Measurements from ENCODE around the gene OTOP2. TPM values are rescaled to one million over a fixed set of nuclear protein-coding genes. Genes with fewer than 3 reads are reported as not detected.

OTOP2 gene
- total RNA-seq, 1 donor from 2014 or later, result not detected

DNA sequence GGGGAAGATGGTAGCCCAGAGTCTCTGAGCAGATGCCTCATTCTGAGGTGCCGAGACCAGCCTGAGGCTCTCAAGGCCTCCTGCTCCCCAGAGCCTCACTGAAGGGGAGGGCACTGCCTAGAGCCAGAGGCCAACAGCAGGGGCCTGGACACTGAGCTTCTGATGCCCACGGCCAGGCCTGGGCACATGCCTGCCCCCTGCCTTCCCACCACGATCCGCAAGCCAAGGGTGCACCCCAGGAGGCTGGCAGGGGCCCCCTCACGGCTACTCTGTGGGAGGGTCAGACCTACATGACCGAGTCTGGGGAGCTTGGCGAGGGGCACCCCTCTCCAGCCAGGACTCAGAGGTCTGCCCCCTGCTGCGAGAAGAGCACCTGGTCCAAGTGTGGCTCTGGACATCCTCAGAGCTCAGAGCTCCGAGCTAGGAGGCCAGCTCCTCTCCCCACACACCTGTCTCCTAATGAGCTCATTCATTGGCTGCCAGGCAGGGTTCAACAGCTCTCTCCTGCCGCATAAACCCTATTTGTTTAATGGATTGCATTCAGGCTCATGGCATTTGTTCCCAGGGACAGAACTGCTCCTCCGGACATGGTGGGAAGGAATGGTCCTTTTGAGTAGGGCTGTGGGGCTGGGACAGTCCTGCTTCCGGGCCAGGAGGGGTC, 25.5 kb downstream of the OTOP2 start:
- H3K9me3 ChIP-seq (ENCODE audit: control insufficient read depth in 3 of 3, low read length in 3 of 3), result no peaks in the 10 kb centered on the region
- H3K4me3 ChIP-seq (ENCODE audit: low read length in 3 of 3), result no peak overlapping the region
- no peak overlapping the region for H3K27ac ChIP-seq (ENCODE audit: low read depth, low read length)
- no peaks in the 10 kb centered on the region for H3K4me1 ChIP-seq (ENCODE audit: control insufficient read depth in 3 of 3, insufficient read depth in 3 of 3, low read length in 3 of 3)
- no peaks in the 10 kb centered on the region for H3K36me3 ChIP-seq (ENCODE audit: control insufficient read depth in 3 of 3, insufficient read depth in 3 of 3, low read length in 3 of 3)
- peaks cover 29 to 38% (median 37%) of the 10 kb centered on the region in 3 donors for H3K27me3 ChIP-seq (ENCODE audit: control insufficient read depth in 3 of 3, insufficient read depth in 3 of 3, low read length in 3 of 3)
- H3K9ac ChIP-seq (ENCODE audit: low read depth in 1 of 3, low read length in 3 of 3), result no peak overlapping the region

DNA sequence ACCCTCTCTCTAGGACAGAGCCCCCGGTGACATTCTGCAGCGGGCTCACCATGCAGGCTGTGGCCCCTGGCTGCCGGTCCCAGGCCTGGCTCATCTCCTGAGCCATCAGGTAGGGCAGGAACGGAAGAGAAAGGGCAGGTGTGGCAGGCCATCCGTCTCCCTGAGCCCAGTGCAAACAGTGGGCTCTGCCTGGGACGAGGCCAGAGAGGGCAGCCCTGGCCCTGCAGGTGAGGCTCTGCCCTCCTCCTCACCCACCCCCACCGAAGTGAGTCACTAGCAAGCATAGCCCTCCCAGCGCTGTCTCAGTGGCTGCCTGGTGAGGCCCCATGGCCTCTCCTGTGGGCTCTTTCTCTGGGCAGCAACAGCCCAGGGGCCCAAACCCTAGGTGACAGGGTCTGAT, 26.1 kb downstream of the OTOP2 start:
- H3K27me3 ChIP-seq (ENCODE audit: control insufficient read depth in 3 of 3, insufficient read depth in 3 of 3, low read length in 3 of 3), result peaks cover 29 to 38% (median 37%) of the 10 kb centered on the region in 3 donors
- H3K36me3 ChIP-seq (ENCODE audit: control insufficient read depth in 3 of 3, insufficient read depth in 3 of 3, low read length in 3 of 3), result no peaks in the 10 kb centered on the region
- H3K9me3 ChIP-seq (ENCODE audit: control insufficient read depth in 3 of 3, low read length in 3 of 3), result no peaks in the 10 kb centered on the region
- no peak overlapping the region for H3K9ac ChIP-seq (ENCODE audit: low read depth in 1 of 3, low read length in 3 of 3)
- H3K4me3 ChIP-seq (ENCODE audit: low read length in 3 of 3), result no peak overlapping the region
- H3K4me1 ChIP-seq (ENCODE audit: control insufficient read depth in 3 of 3, insufficient read depth in 3 of 3, low read length in 3 of 3), result no peaks in the 10 kb centered on the region
- H3K27ac ChIP-seq (ENCODE audit: low read depth, low read length), result no peak overlapping the region

DNA sequence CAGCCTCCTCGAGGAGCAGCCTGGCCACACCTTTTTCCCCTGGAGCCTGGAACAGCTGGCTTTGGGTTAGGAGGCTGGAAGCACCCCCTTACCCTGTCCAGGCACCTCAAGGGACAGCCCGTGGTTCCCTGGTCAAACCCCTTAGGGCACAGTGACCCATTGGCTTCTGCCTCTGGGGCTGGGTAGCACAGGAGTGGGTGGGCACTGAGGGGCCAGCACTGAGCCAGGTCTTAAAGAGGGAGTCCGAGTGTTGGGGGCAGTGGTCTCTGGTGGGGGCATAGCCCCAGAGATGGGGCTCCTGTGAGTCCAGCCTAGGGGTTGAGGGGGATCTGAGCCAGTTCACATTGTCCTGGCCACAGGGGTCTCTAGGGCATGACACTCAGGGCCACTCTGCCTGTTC, 27.0 kb downstream of the OTOP2 start:
- no peak overlapping the region for H3K4me3 ChIP-seq (ENCODE audit: low read length in 3 of 3)
- no peak overlapping the region for H3K9ac ChIP-seq (ENCODE audit: low read depth in 1 of 3, low read length in 3 of 3)
- H3K36me3 ChIP-seq (ENCODE audit: control insufficient read depth in 3 of 3, insufficient read depth in 3 of 3, low read length in 3 of 3), result no peaks in the 10 kb centered on the region
- no peak overlapping the region for H3K27ac ChIP-seq (ENCODE audit: low read depth, low read length)
- H3K4me1 ChIP-seq (ENCODE audit: control insufficient read depth in 3 of 3, insufficient read depth in 3 of 3, low read length in 3 of 3), result no peaks in the 10 kb centered on the region
- H3K27me3 ChIP-seq (ENCODE audit: control insufficient read depth in 3 of 3, insufficient read depth in 3 of 3, low read length in 3 of 3), result peaks cover 29 to 33% (median 32%) of the 10 kb centered on the region in 3 donors
- no peaks in the 10 kb centered on the region for H3K9me3 ChIP-seq (ENCODE audit: control insufficient read depth in 3 of 3, low read length in 3 of 3)

DNA sequence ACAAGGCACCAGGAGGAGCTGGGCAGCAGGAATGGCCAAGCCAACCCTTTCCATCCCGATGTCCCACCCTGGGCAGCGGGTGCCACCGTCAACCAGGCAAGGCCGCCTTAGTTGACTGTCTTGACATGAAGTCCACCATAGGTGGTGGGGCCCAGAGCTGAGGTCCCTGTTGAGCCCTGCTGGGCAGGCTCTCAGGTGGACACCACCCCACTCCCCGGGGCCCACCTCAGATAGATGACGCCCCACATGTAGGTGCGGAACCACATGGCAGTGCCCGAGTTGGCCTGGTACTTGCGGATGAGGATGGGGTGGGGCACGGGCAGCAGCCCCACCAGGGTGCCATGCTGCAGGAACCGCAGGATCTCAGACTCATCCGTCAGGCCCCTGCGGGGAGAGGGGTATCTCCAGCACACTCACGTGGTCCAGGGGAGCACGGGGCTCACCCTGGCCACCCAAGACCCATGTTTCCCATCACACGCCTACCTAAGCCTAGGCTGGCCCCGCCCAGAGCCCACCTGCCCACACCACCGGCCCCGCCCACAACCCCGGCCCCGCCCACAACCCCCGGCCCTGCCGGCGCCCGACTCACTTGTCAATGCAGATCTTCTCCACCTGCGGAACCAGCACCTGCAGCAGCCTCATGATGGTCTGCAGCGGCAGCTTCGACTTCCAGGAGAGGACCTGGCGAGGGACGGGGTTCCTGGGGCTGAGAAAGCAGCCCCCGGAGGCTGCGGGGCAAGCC, 27.8 kb downstream of the OTOP2 start:
- Histone ChIP-seq H3K27ac (ENCODE audit: low read depth, low read length) (no peak overlapping the region), H3K9ac (ENCODE audit: low read depth in 1 of 3, low read length in 3 of 3) (no peak overlapping the region), H3K4me3 (ENCODE audit: low read length in 3 of 3) (no peak overlapping the region), H3K36me3 (ENCODE audit: control insufficient read depth in 3 of 3, insufficient read depth in 3 of 3, low read length in 3 of 3) (no peaks in the 10 kb centered on the region), H3K4me1 (ENCODE audit: control insufficient read depth in 3 of 3, insufficient read depth in 3 of 3, low read length in 3 of 3) (no peaks in the 10 kb centered on the region), H3K27me3 (ENCODE audit: control insufficient read depth in 3 of 3, insufficient read depth in 3 of 3, low read length in 3 of 3) (peaks cover 22 to 26% (median 26%) of the 10 kb centered on the region in 3 donors), H3K9me3 (ENCODE audit: control insufficient read depth in 3 of 3, low read length in 3 of 3) (no peaks in the 10 kb centered on the region)

DNA sequence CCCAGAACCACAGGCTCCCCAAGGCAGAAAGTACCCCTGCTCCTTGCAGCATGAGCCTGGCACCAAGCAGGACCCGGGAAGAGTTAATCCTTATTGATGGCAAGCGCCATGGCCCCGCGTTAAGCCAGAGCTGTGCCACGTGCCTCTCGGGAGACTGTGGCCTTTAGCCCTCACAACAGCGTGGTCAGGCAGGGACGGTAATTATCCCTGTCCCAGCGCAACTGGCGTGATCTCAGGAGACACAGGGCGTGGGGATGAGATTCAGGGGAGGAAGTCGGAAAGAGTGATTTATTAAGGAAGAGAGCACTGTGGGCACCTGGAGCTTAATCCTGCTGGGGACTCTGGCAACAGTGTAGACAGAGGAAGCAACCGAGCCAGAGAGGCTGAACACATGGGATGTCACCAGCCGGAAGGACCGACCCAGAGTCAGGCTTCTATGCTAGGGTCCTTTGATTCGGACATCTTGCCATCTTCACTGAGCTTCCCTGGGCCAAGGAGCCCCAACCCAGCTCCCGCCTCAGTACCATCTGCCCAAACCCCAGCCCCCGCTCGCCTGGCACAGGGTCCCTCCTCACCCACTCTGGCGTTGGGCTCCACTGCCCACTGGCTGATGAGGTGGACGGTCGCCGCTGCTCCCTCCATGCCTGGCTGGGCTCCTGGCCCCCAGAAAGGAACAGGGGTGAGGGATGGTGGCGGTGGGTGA, 28.5 kb downstream of the OTOP2 start:
- Histone ChIP-seq H3K9me3 (ENCODE audit: control insufficient read depth in 3 of 3, low read length in 3 of 3) (no peaks in the 10 kb centered on the region), H3K27ac (ENCODE audit: low read depth, low read length) (no peak overlapping the region), H3K27me3 (ENCODE audit: control insufficient read depth in 3 of 3, insufficient read depth in 3 of 3, low read length in 3 of 3) (peaks cover 20 to 22% (median 20%) of the 10 kb centered on the region in 3 donors), H3K36me3 (ENCODE audit: control insufficient read depth in 3 of 3, insufficient read depth in 3 of 3, low read length in 3 of 3) (no peaks in the 10 kb centered on the region), H3K4me1 (ENCODE audit: control insufficient read depth in 3 of 3, insufficient read depth in 3 of 3, low read length in 3 of 3) (no peaks in the 10 kb centered on the region), H3K4me3 (ENCODE audit: low read length in 3 of 3) (no peak overlapping the region), H3K9ac (ENCODE audit: low read depth in 1 of 3, low read length in 3 of 3) (no peak overlapping the region)

DNA sequence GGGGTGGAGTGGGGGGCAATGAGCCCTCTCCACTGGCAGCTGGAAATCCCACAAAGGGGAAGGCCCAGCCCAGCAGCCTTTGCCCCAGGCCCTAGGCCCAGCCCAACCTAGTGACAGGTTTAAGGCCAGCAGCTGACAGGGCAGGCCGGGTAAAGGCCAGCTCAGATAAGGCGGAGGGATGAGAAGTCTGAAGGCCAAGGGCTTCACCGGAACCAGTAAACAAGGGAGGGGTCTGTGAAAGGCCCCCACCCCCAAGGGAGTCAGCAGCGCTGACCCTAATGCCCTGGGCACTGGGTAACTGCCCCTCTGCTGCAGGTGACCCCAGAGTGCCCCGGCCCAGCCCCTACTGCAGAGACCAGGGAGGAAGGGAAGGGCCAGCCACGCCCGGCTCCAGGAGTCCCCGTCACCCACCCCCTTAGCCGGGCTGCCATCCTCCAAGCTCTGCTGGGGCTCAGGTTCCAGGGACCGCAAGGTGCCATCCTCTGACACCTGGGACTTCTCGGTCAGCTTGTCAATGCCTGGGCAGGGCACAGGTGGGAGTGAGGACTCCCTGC, 29.1 kb downstream of the OTOP2 start:
- no peaks in the 10 kb centered on the region for H3K36me3 ChIP-seq (ENCODE audit: control insufficient read depth in 3 of 3, insufficient read depth in 3 of 3, low read length in 3 of 3)
- H3K9ac ChIP-seq (ENCODE audit: low read depth in 1 of 3, low read length in 3 of 3), result no peak overlapping the region
- no peak overlapping the region for H3K27ac ChIP-seq (ENCODE audit: low read depth, low read length)
- H3K4me3 ChIP-seq (ENCODE audit: low read length in 3 of 3), result no peak overlapping the region
- no peaks in the 10 kb centered on the region for H3K9me3 ChIP-seq (ENCODE audit: control insufficient read depth in 3 of 3, low read length in 3 of 3)
- peaks cover 16 to 22% (median 16%) of the 10 kb centered on the region in 3 donors for H3K27me3 ChIP-seq (ENCODE audit: control insufficient read depth in 3 of 3, insufficient read depth in 3 of 3, low read length in 3 of 3)
- H3K4me1 ChIP-seq (ENCODE audit: control insufficient read depth in 3 of 3, insufficient read depth in 3 of 3, low read length in 3 of 3), result no peaks in the 10 kb centered on the region

DNA sequence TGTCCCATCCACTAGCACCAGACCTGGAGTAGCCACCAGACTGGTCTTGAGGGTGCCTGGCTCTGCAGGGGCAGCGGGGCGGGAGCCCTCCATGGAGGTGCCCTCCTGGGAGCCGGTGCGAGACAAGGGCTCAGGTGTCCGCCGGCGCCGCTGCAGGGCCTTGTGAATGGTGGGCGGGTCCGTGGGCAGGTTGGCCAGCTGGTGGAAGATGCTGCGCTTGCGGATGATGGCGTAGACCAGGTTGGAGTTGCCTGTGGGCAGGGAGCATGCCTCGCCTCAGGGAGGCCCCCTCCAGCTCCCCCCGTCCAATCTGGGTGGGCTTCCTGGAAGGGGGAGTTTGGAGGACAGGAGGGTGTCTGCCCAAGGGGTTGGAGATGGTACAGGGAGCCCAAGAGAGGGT, 30.0 kb downstream of the OTOP2 start:
- Histone ChIP-seq H3K9me3 (ENCODE audit: control insufficient read depth in 3 of 3, low read length in 3 of 3) (no peaks in the 10 kb centered on the region), H3K4me3 (ENCODE audit: low read length in 3 of 3) (no peak overlapping the region), H3K27ac (ENCODE audit: low read depth, low read length) (no peak overlapping the region), H3K9ac (ENCODE audit: low read depth in 1 of 3, low read length in 3 of 3) (no peak overlapping the region), H3K27me3 (ENCODE audit: control insufficient read depth in 3 of 3, insufficient read depth in 3 of 3, low read length in 3 of 3) (peaks cover 16 to 22% (median 16%) of the 10 kb centered on the region in 3 donors), H3K36me3 (ENCODE audit: control insufficient read depth in 3 of 3, insufficient read depth in 3 of 3, low read length in 3 of 3) (no peaks in the 10 kb centered on the region), H3K4me1 (ENCODE audit: control insufficient read depth in 3 of 3, insufficient read depth in 3 of 3, low read length in 3 of 3) (no peaks in the 10 kb centered on the region)

DNA sequence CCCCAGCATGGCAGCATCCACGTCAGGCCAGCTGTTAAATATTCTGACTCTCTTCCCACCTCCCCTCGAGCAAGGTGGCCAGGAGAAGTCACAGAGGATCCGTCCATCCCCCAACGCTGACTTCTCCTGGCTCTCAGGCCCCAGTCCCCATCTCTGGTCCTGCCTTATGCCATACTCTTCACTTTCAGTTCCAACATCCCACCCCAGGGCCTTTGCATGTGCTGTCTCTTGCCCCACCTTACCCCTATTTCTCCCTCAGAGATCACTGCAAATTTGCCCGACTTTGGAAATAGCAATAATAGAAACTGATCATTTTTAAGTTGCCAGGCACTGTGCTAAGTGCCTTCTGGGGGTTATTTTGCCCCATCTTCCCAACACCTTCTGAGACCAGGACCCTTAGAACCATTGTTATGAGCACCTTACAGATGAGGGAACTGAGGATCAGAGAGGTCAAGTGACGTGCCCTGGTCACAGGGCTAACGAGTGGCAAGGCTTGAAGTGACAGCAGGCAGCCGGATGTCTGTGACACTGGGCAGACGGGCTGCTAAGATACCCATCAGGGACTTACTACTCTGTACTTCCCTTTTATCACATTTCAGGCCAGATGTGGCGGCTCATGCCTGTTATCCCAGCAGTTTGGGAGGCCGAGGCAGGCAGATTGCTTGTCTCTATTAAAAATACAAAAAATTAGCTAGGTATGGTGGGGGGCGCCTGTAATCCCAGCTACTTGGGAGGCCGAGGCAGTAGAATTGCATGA, 30.8 kb downstream of the OTOP2 start:
- Histone ChIP-seq H3K9me3 (ENCODE audit: control insufficient read depth in 3 of 3, low read length in 3 of 3) (no peaks in the 10 kb centered on the region), H3K27me3 (ENCODE audit: control insufficient read depth in 3 of 3, insufficient read depth in 3 of 3, low read length in 3 of 3) (peaks cover 16 to 22% (median 20%) of the 10 kb centered on the region in 3 donors), H3K4me1 (ENCODE audit: control insufficient read depth in 3 of 3, insufficient read depth in 3 of 3, low read length in 3 of 3) (no peaks in the 10 kb centered on the region), H3K36me3 (ENCODE audit: control insufficient read depth in 3 of 3, insufficient read depth in 3 of 3, low read length in 3 of 3) (no peaks in the 10 kb centered on the region), H3K9ac (ENCODE audit: low read depth in 1 of 3, low read length in 3 of 3) (no peak overlapping the region), H3K4me3 (ENCODE audit: low read length in 3 of 3) (no peak overlapping the region), H3K27ac (ENCODE audit: low read depth, low read length) (no peak overlapping the region)

DNA sequence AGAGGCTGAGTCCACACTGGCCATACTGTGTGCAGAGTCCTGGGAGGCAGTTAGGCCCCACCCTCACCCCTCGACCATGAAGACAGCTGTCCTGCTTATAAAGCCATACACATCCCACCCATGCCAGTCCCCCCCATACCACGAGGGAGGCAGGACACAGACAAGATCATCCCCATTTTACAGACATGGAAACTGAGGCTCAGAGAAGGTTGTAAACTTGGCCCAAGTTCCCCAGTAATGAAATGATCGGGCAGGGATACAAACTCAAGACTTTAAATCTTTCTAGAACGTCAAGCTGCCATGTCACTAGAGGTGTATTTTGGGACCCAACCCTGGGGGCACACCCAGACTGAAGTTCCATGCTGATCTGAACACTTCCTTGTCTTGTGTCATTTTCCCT, 32.0 kb downstream of the OTOP2 start:
- Histone ChIP-seq H3K27me3 (ENCODE audit: control insufficient read depth in 3 of 3, insufficient read depth in 3 of 3, low read length in 3 of 3) (peaks cover 13 to 16% (median 14%) of the 10 kb centered on the region in 3 donors), H3K4me3 (ENCODE audit: low read length in 3 of 3) (no peak overlapping the region), H3K9ac (ENCODE audit: low read depth in 1 of 3, low read length in 3 of 3) (no peak overlapping the region), H3K4me1 (ENCODE audit: control insufficient read depth in 3 of 3, insufficient read depth in 3 of 3, low read length in 3 of 3) (no peaks in the 10 kb centered on the region), H3K27ac (ENCODE audit: low read depth, low read length) (no peak overlapping the region), H3K36me3 (ENCODE audit: control insufficient read depth in 3 of 3, insufficient read depth in 3 of 3, low read length in 3 of 3) (no peaks in the 10 kb centered on the region), H3K9me3 (ENCODE audit: control insufficient read depth in 3 of 3, low read length in 3 of 3) (no peaks in the 10 kb centered on the region)
